K562 (cell line): Measurements from ENCODE around the gene TBC1D32. TPM values are rescaled to one million over a fixed set of nuclear protein-coding genes. Genes with fewer than 3 reads are reported as not detected.
"Not testable (repeated sequence)": the region's sequence is repeated elsewhere in the genome, so short reads cannot be mapped to it uniquely, and the experiment has no call there.

Experiments
- ATAC-seq: fragments of 200-7000 bp; cut with Tn5 transposase; 3 replicates; pipeline ENCODE4 v1.9.1; 2020; ENCODE audit warnings: moderate library complexity
- BruUV-seq: library from RNA; stranded (reverse); fragments of 400-500 nt; replicated peaks from 2 replicates; lab custom pipeline; 2021; lab: Mats Ljungman, UMichigan
- CTCF ChIA-PET: fragments of 300-600 bp; formaldehyde crosslinking; extraction: SDS; loops from one replicate; lab custom pipeline; 2021; ENCODE audit warnings: low intra/inter-chr PET ratio; lab: Yijun Ruan, JAX
- POLR2A ChIA-PET: fragments of 300-600, 350-650 bp; sonication (Branson Sonifier 250); formaldehyde crosslinking; extraction: SDS; loops from one replicate; lab custom pipeline; 2021; ENCODE audit warnings: antibody characterized with exemption, inconsistent platforms; lab: Yijun Ruan, JAX
- DNase-seq, 4 experiments: peaks; one replicate each; pipeline versions ENCODE4 v3.0.0 to v3.0.0-alpha.2; 2011 to 2018; ENCODE audit warnings: low spot score in 3 of 4, mixed read lengths in 3 of 4; ENCODE audit errors: extremely low read depth in 1 of 4
- FAIRE-seq: peaks from 2 replicates; lab custom pipeline; 2011; peaks lifted over from hg19 to GRCh38; lab: Jason Lieb, UNC
- H2AFZ ChIP-seq: 2 replicates; pipeline ENCODE4 v1.6.0; 2011; ENCODE audit warnings: low read depth, low read length, control low read depth, inconsistent platforms
- H3K27ac ChIP-seq: fragments of 200-600 bp; 3 replicates; pipeline ENCODE4 v1.8.0; 2011; ENCODE audit warnings: low read depth, mild to moderate bottlenecking, control low read depth, inconsistent platforms, low read length, moderate library complexity, mixed read lengths; ENCODE audit errors: extremely low read depth
- H3K27me3 ChIP-seq, 2 experiments: fragments of 300-600 bp in 1 of 2; 2 replicates in 1 of 2; 3 replicates in 1 of 2; pipeline versions ENCODE4 v1.6.0 to v1.8.0; 2011; ENCODE audit warnings: inconsistent platforms in 2 of 2, low read length in 2 of 2, mild to moderate bottlenecking in 1 of 2, mixed read lengths in 1 of 2, moderate library complexity in 1 of 2; ENCODE audit not compliant: control insufficient read depth in 2 of 2, insufficient read depth in 2 of 2
- H3K36me3 ChIP-seq: fragments of 300-600 bp; 3 replicates; pipeline ENCODE4 v1.8.0; 2011; ENCODE audit warnings: mild to moderate bottlenecking, low read length, inconsistent platforms; ENCODE audit not compliant: control insufficient read depth, insufficient read depth
- H3K4me1 ChIP-seq, 2 experiments: fragments of 200-600 bp in 1 of 2; replicated peaks in 1 of 2; 2 replicates in 1 of 2; 3 replicates in 1 of 2; pipeline versions ENCODE4 v1.5.1 to v1.8.0; 2011; ENCODE audit warnings: inconsistent platforms in 2 of 2, low read length in 2 of 2, mild to moderate bottlenecking in 1 of 2, mixed read lengths in 1 of 2, moderate library complexity in 1 of 2; ENCODE audit not compliant: control insufficient read depth in 2 of 2, insufficient read depth in 2 of 2
- H3K4me2 ChIP-seq: 2 replicates; pipeline ENCODE4 v1.6.1; 2011; ENCODE audit warnings: low read length, control low read depth, inconsistent platforms, mixed read lengths; ENCODE audit not compliant: insufficient read depth
- H3K4me3 ChIP-seq: fragments of 200-600 bp; sonication (generic), shearing (Covaris generic); 2 replicates; pipeline ENCODE4 v1.5.1; 2016; ENCODE audit warnings: control low read depth, inconsistent platforms
- H3K79me2 ChIP-seq: fragments of 200-600 bp; 3 replicates; pipeline ENCODE4 v1.8.0; 2011; ENCODE audit warnings: low read length, inconsistent platforms; ENCODE audit not compliant: control insufficient read depth, insufficient read depth
- H3K9ac ChIP-seq, 2 experiments: 2 replicates each; pipeline versions ENCODE4 v1.6.0 to v1.6.1; 2011; ENCODE audit warnings: low read depth in 2 of 2, low read length in 2 of 2, control low read depth in 1 of 2, inconsistent platforms in 1 of 2, mild to moderate bottlenecking in 1 of 2, mixed read lengths in 1 of 2; ENCODE audit not compliant: insufficient read depth in 1 of 2
- H3K9me1 ChIP-seq: one replicate; pipeline ENCODE4 v1.6.0; 2011; ENCODE audit warnings: inconsistent platforms, mild to moderate bottlenecking, low read length, moderate library complexity; ENCODE audit not compliant: control insufficient read depth, insufficient read depth
- H3K9me3 ChIP-seq: replicated peaks from 2 replicates; pipeline ENCODE4 v1.5.1; 2011; ENCODE audit warnings: low read depth, low read length, inconsistent platforms; ENCODE audit not compliant: control insufficient read depth, insufficient read depth
- H4K20me1 ChIP-seq: replicated peaks from 2 replicates; pipeline ENCODE4 v1.6.1; 2011; ENCODE audit warnings: low read length, inconsistent platforms, mixed read lengths; ENCODE audit not compliant: control insufficient read depth, insufficient read depth
- CEBPB ChIP-seq: fragments of 450-650 bp; IDR thresholded peaks from 2 replicates; pipeline ENCODE4 v1.6.1; 2016; ENCODE audit warnings: missing genetic modification characterization, missing compliant biosample characterization
- L3MBTL2 ChIP-seq: fragments of 450-650 bp; IDR thresholded peaks from 2 replicates; pipeline ENCODE4 v1.6.1; 2016; ENCODE audit warnings: mild to moderate bottlenecking, moderate library complexity
- NFIC ChIP-seq: fragments of 450-650 bp; IDR thresholded peaks from 2 replicates; pipeline ENCODE4 v1.6.1; 2017; ENCODE audit warnings: mild to moderate bottlenecking, inconsistent platforms
- STAG1 ChIP-seq: sonication (generic); formaldehyde crosslinking; IDR thresholded peaks from 2 replicates; pipeline ENCODE4 v1.5.0; 2020; ENCODE audit warnings: missing genetic modification reagents, borderline replicate concordance
- TEAD2 ChIP-seq: fragments of 450-650 bp; IDR thresholded peaks from 2 replicates; pipeline ENCODE4 v1.6.1; 2016; ENCODE audit warnings: missing genetic modification characterization, control low read depth, missing compliant biosample characterization
- ZFP36 ChIP-seq: fragments of 150-350 bp; IDR thresholded peaks from 2 replicates; pipeline ENCODE4 v1.6.1; 2018; ENCODE audit warnings: low read length, low read depth; ENCODE audit not compliant: partially characterized antibody
- ZNF146 ChIP-seq: IDR thresholded peaks from one replicate; pipeline ENCODE4 v1.6.1; 2018; ENCODE audit warnings: missing compliant biosample characterization; ENCODE audit not compliant: unreplicated experiment
- WGBS: fragments of 100-300 bp; shearing (Covaris generic); methylation state at CpG from one replicate; pipeline ENCODE4 v1.1.6; 2016; ENCODE audit warnings: low coverage, mixed read lengths; ENCODE audit not compliant: insufficient coverage; ENCODE audit errors: missing lambda C conversion rate; 5-methylcytosine and 5-hydroxymethylcytosine counted together
- in situ Hi-C: fragments of 300-500 bp; cut with MboI; formaldehyde crosslinking; loops from 4 replicates; pipeline ENCODE4 v1.15.0; 2018; ENCODE audit warnings: inconsistent platforms, mixed read lengths
- intact Hi-C: fragments of 100-400 bp; cut with micrococcal nuclease; formaldehyde crosslinking; loops from 2 replicates; pipeline ENCODE4 v1.14.2; 2022
- polyA plus RNA-seq, 8 experiments: library from polyadenylated mRNA; depleted of rRNA in 4 of 8; stranded (reverse) in 5 of 8; unstranded in 3 of 8; fragments of >200 nt; fragmentation: Nextera tagmentation in 2 of 8; fragmentation: Illumina TruSeq in 1 of 8; extraction: Ambion mirVana in 2 of 8; extraction: Trizol in 1 of 8; gene quantifications; 2 replicates each; pipeline versions ENCODE4 v1.2.1 to v1.2.3, GENCODE V29; 2011 to 2014; ENCODE audit warnings: inconsistent platforms in 1 of 8, missing spikeins in 1 of 8
- total RNA-seq, 7 experiments: library from RNA; depleted of rRNA in 6 of 7; stranded (reverse); fragments of >200 nt in 6 of 7; fragmentation: Illumina TruSeq in 2 of 7; extraction: Trizol in 2 of 7; gene quantifications; 2 replicates each; pipeline versions ENCODE4 v1.2.1 to v1.2.3, GENCODE V29; 2011 to 2021; ENCODE audit warnings: low replicate concordance in 1 of 7

The TBC1D32 gene
- total and polyA plus RNA-seq, 9 of the 15 experiments (the other 6 are each of a cell fraction or from before 2014, with no cell fraction given) = 2.5 to 9.6 (median 3.9) TPM

DNA sequence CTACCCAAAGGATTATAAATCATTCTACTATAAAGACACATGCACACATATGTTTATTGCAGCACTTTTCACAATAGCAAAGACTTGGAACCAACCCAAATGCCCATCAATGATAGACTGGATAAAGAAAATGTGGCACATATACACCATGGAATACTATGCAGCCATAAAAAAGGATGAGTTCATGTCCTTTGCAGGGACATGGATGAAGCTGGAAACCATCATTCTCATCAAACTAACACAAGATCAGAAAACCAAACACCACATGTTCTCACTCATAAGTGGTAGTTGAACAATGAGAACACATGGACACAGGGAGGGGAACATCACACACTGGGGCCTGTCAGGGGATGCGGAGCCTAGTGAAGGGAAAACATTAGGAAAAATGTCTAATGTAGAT is 39.9 kb upstream of the TBC1D32 start:
- H4K20me1 ChIP-seq, H3K9me1 ChIP-seq, CTCF ChIA-PET, BruUV-seq, H3K4me1 ChIP-seq, H3K27ac ChIP-seq, ATAC-seq, H3K79me2 ChIP-seq, H2AFZ ChIP-seq, H3K9ac ChIP-seq, H3K4me2 ChIP-seq, in situ Hi-C loops, H3K36me3 ChIP-seq, H3K27me3 ChIP-seq, POLR2A ChIA-PET, FAIRE-seq, intact Hi-C loops, H3K4me3 ChIP-seq, DNase-seq, H3K9me3 ChIP-seq: not testable (repeated sequence)
- WGBS = 11% methylated on average over 1 of the region's 1 CpG
- peak; percentile 12 for TF ChIP-seq ZNF146 (CRISPR knock-in tag)

DNA sequence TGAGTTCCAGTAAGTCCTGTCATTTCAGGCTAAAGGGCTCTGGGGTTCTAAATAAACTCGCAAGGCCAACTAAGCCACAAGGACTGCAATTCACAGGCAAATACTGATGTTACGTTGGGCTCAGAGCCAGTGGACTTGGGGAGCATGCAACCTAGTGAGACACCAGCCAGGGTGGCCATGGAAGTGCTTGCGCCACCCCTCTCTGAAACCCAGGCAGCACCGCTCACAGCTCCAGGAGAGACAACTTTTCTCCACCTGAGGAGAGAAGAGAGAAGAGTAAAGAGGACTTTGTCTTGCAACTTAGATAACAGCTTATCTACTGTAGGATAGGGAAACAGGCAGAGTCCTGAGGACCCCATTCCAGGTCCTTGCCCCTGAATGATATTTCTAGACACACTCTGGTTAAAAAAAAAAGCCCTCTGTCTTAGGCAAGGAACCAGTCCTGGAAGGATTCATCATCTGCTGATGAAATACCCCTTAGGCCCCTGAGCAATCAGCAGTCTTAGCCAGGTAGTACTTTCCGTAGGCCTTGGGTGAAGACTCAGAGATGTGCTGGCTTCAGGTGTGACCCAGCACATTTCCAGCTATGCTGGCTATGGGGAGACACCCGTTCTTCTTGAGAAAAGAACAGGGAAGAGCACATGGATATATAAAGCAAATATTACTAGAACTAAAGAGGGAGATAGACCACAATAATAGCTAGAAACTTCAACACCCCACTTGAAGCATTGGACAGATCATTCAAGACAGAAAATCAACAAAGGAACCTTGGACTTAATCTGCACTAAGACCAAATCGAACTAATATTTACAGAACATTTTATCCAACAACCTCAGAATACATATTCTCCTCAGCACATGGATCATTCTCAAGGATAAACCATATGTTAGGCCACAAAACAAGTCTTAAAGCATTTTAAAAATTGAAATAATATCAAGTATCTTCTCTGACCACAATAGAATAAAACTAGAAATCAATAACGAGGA is 31.5 kb upstream of the TBC1D32 start:
- Histone ChIP-seq H2AFZ (no peak overlapping the region), H3K4me2 (no peak overlapping the region), H3K9me3 (no peaks in the 10 kb centered on the region), H3K4me3 (no peak overlapping the region), H3K36me3 (no peaks in the 10 kb centered on the region), H3K27me3 (no peaks in the 10 kb centered on the region), H3K79me2 (no peaks in the 10 kb centered on the region), H4K20me1 (no peaks in the 10 kb centered on the region), H3K27ac (no peak overlapping the region), H3K9ac (no peak overlapping the region), H3K9me1 (no peaks in the 10 kb centered on the region), H3K4me1 (no peaks in the 10 kb centered on the region)
- ChIA-PET CTCF (no interaction called here), POLR2A (no interaction called here)
- 6% methylated on average over 8 of the region's 8 CpGs for WGBS
- no peak for FAIRE-seq
- no peak for ATAC-seq
- no peak for DNase-seq
- in situ Hi-C loops = no loop called here
- BruUV-seq = no TSS peak
- intact Hi-C loops = no loop called here
- TF ChIP-seq L3MBTL2 = no peak
- no peak for TF ChIP-seq TEAD2 (tag)
- TF ChIP-seq STAG1 (CRISPR knock-in tag) = no peak
- no peak for TF ChIP-seq CEBPB (tag)
- no peak for TF ChIP-seq ZFP36
- no peak for TF ChIP-seq NFIC
- TF ChIP-seq, all 486 proteins: peak for 0
